ENCODE data around the gene POLR3A.

POLR3A gene

DNA sequence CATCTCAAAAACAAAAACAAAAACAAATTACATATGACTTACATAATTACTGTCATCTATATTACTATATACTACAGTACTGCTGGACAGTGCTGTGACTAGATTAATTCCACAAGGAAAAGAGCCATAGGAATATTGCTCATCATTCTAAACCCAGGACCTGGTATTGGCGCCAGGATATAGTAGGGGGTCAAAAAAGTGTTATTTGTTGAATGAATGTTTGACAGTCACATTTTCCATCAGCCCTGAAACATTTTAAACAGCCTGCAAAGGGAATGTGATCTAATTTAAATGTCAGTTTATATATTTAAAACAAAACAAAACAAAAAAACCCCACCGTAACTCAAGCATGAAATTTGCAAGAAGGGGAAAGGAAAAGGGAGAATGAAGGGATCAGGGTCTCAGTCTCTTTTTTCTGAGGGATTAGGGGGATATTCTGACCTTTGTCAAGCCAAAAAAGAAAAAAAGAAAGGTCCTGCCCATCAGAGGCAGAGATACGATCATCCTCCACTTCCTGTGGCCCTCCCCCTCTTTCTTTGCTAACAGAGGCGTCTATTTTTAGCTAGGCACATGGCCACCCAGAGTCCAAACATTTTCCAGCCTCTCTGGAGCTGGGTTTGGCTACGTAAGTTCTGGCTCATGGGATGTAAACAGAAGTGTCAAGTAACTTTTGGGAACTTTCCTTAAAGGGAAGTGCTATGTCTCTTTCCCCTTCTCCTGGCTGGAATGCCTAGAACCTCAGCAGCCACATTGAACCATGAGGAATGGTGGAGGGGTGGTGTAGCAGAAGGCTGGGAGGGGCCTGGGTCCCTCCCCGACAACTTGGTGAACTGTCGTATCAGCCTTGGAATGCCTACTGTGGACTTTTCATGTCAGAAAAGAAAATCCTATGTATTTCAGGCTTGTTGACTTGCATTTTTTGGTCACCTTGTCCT lies 58.2 kb downstream of the POLR3A start:
- TF ChIP-seq, protein P1, sequence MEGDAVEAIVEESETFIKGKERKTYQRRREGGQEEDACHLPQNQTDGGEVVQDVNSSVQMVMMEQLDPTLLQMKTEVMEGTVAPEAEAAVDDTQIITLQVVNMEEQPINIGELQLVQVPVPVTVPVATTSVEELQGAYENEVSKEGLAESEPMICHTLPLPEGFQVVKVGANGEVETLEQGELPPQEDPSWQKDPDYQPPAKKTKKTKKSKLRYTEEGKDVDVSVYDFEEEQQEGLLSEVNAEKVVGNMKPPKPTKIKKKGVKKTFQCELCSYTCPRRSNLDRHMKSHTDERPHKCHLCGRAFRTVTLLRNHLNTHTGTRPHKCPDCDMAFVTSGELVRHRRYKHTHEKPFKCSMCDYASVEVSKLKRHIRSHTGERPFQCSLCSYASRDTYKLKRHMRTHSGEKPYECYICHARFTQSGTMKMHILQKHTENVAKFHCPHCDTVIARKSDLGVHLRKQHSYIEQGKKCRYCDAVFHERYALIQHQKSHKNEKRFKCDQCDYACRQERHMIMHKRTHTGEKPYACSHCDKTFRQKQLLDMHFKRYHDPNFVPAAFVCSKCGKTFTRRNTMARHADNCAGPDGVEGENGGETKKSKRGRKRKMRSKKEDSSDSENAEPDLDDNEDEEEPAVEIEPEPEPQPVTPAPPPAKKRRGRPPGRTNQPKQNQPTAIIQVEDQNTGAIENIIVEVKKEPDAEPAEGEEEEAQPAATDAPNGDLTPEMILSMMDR (IDR thresholded peaks at IDR 0.05): no peak

DNA sequence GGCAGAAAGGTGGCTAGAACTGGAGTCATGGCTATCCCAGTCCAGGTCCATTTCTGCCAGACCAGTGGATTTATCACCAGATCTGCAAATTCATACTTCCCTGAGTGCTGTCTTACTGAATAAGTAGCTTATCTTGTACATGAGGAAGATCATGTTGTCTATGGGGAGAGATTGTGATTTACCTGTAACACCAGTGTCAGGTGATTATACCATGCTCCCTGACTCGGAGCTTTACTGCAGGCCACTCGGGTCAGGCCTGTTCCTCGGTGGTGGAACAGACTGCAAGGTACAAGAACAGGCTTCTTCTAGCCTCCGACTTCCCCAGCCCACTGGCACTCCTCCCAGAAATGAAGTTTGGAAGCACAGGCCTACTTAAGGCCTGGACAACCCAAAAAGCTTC lies 60.2 kb downstream of the POLR3A start:
- TF ChIP-seq, protein P1 (IDR thresholded peaks at IDR 0.05): no peak

DNA sequence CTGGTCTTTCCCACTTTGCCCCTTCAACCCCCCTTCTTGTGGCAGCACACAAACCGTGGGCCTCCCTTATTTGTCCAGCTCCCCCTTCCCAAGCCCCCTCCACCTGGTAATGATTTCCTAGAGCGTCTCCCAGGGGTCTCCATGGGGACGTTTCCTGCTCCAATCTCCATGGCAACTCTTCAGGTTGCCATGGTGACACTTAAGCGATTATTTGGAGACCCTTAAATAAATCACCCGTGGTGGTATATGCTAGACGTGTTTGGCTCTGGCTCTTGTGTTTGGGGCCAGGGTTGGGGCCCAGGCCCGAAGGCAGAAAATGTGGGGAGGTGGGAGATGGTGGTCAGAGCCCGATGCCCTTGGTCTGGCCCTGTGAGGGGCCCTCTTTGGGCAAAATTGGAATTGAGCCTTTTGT lies 61.7 kb downstream of the POLR3A start:
- TF ChIP-seq, protein P1 (IDR thresholded peaks at IDR 0.05): no peak

DNA sequence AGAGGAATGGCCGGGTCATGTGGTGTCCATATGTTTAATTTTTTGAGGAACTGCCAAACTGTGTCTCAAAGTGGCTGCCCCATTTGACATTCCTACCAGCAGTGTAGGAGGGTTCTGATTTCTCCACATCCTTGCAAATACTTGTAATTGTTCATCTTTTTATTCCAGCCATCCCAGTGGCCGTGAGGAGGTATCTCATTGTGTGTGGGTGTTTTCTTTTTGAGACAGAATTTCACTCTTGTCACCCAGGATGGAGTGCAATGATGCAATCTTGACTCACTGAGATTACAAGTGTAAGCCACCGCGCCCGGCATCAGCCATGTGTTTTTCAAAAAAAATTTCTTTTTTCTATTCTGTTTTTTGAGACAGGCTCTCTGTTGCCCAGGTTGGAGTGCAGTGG lies 64.0 kb downstream of the POLR3A start:
- TF ChIP-seq, protein P1 (IDR thresholded peaks at IDR 0.05): no peak

DNA sequence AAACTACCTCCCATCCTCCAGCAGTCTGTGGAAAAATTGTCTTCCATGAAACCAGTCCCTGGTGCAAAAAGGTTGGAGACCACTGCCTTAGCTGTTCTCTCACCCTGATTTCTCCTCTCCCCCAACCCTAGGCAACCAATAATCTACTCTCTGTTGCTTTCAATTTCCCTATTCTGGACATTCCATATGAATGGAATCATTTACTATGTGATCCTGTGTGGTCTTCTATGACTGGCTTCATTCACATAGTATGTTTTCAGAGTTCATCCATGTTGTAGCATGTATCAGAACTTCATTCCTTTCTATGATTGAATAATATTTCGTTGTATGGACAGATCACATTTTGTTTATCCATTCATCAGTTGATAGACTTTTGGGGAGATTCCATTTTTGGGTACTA lies 64.5 kb downstream of the POLR3A start:
- TF ChIP-seq, protein P1 (IDR thresholded peaks at IDR 0.05): no peak

DNA sequence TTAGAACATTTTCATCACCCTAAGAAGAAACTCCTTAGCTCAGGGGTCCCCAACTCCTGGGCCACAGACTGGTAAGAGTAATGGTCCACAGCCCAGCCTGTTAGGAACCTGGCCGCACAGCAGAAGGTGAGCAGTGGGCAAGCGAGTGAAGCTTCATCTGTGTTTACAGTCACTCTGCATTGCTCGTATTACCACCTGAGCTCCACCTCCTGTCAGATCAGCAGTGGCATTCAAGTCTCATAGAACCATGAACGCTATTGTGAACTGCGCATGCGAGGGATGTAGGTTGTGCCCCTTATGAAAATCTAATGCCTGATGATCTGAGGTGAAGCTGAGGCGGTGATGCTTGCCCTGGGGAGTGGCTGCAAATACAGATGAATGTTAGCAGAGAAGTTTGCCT lies 65.4 kb downstream of the POLR3A start:
- TF ChIP-seq, protein P1 (IDR thresholded peaks at IDR 0.05): no peak

DNA sequence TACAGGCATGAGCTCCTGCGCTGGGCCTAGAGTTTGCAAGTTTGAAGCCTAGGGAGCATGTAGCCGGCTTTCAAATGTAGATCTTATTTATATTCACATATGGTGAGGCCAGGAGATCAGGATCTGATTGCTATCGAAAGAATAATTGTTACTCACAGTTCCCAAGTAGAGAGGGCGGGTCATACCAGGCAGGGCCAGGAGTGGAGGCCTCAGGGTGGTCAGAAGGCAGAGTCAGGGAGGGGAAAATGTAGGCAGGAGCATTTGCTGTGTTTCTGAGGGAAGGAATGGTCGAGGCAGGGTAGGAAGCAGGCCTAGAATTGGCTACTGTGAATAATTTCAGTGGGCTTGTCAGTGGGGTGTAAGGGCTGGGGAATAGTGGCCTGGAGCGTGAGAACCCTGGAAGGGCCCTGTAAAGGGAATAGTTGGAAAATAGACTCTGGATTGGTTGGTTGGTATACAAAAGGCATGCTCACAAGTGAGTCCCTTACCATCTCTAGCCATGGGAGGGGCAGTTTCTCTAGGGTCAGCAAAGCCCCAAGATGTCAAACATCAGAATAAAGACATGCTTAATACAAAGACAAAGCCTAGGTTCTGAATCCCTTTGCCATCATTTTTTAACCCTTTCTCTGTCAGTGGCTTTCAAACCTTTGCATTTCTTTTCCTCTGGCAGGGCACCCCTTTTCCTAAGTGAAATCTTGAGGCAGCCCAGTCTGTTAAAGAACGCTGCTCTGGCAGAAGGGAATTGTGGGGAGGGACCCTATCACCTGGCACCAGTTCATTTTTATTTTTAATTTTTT lies 66.8 kb downstream of the POLR3A start:
- TF ChIP-seq, protein P1 (IDR thresholded peaks at IDR 0.05): no peak
